Neutrophil (primary cell): ENCODE measurements around the gene CEP83.

Experiments used
- H3K27ac ChIP-seq: fragments of 200-600 bp; sonication (generic); 2 replicates; pipeline ENCODE4 v1.5.1; 2016; ENCODE audit warnings: mild to moderate bottlenecking, moderate library complexity
- H3K27me3 ChIP-seq: fragments of 200-600 bp; sonication (generic); 2 replicates; pipeline ENCODE4 v1.6.0; 2016; ENCODE audit warnings: mild to moderate bottlenecking
- H3K36me3 ChIP-seq: fragments of 200-600 bp; sonication (generic); 2 replicates; pipeline ENCODE4 v1.5.1; 2017
- H3K4me1 ChIP-seq, 2 experiments: fragments of 200-600 bp in 1 of 2; sonication (generic) in 1 of 2; 1 replicate in 1 of 2; 2 replicates in 1 of 2; pipeline versions ENCODE4 v1.5.1 to v1.6.1; 2013 to 2016; ENCODE audit warnings: low read depth in 1 of 2, low read length in 1 of 2, mild to moderate bottlenecking in 1 of 2, moderate library complexity in 1 of 2; ENCODE audit not compliant: control insufficient read depth in 1 of 2, insufficient read depth in 1 of 2
- H3K4me3 ChIP-seq, 2 experiments: fragments of 200-600 bp in 1 of 2; sonication (generic) in 1 of 2; 1 replicate in 1 of 2; 2 replicates in 1 of 2; pipeline ENCODE4 v1.5.1; 2013 to 2016; ENCODE audit warnings: low read depth in 1 of 2, low read length in 1 of 2, mild to moderate bottlenecking in 1 of 2, moderate library complexity in 1 of 2
- H3K9me3 ChIP-seq: fragments of 200-600 bp; sonication (generic); 2 replicates; pipeline ENCODE4 v1.5.1; 2016
- TF ChIP-seq, protein P1 (sequence below): fragments of 200-600 bp; sonication (generic); IDR thresholded peaks from 2 replicates; pipeline ENCODE4 v1.5.1; 2016; ENCODE audit warnings: antibody characterized with exemption

Gene CEP83

DNA sequence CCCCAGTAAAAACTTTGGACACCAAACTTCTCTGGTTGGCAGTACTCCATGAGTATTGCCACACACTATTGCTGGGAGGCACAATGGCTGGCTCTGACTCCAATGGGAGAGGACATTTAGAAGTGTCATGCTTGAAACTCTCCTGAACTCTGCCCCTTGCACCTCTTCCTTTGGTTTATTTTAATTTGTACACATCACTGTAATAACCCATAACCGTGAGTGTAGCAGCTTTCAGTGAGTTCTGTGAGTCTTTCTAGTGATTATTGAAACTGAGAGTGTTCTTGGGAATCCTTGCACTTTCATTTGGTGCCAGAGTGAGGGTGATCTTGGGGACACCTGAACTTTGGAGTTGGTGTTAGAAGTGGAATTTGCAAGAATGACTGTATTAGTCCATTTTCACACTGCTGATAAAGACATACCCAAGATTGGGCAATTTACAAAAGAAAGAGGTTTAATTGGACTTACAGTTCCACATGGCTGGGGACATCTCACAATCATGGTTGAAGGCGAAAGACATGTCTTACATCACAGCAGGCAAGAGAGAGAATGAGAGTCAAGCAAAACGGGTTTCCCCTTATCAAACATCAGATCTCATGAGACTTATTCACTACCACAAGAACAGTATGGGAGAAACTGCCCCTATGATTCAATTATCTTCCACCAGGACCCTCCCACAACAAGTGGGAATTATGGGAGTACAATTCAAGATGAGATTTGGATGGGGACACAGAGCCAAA lies 41.3 kb upstream of the CEP83 start:
- Histone ChIP-seq H3K9me3 (no peaks in the 10 kb centered on the region), H3K4me1 (no peaks in the 10 kb centered on the region), H3K27me3 (no peaks in the 10 kb centered on the region), H3K36me3 (no peaks in the 10 kb centered on the region), H3K4me3 (no peak overlapping the region), H3K27ac (no peak overlapping the region)
- TF ChIP-seq, protein P1, sequence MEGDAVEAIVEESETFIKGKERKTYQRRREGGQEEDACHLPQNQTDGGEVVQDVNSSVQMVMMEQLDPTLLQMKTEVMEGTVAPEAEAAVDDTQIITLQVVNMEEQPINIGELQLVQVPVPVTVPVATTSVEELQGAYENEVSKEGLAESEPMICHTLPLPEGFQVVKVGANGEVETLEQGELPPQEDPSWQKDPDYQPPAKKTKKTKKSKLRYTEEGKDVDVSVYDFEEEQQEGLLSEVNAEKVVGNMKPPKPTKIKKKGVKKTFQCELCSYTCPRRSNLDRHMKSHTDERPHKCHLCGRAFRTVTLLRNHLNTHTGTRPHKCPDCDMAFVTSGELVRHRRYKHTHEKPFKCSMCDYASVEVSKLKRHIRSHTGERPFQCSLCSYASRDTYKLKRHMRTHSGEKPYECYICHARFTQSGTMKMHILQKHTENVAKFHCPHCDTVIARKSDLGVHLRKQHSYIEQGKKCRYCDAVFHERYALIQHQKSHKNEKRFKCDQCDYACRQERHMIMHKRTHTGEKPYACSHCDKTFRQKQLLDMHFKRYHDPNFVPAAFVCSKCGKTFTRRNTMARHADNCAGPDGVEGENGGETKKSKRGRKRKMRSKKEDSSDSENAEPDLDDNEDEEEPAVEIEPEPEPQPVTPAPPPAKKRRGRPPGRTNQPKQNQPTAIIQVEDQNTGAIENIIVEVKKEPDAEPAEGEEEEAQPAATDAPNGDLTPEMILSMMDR = no peak

DNA sequence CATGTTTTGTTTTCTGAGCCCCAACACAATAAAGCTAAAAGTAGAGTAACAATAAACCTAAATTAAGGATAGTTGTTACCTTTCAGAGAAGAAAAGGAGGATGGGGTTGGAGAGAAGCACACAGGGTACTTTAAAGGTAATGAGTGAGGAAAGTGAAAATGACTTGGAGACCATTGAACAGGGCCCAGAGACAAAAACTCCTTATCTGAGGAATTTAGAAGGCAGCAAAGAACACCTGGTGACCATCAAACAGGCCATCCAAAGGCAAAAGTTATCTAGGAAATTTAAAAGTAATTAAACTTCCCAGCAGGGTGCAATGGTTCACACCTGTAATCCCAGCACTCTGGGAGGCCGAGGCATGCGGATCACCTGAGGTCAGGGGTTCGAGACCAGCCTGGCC lies 39.0 kb upstream of the CEP83 start:
- no peaks in the 10 kb centered on the region for H3K4me1 ChIP-seq
- H3K4me3 ChIP-seq = no peak overlapping the region
- TF ChIP-seq, protein P1 = no peak
- H3K9me3 ChIP-seq = no peaks in the 10 kb centered on the region
- H3K27me3 ChIP-seq = no peaks in the 10 kb centered on the region
- no peak overlapping the region for H3K27ac ChIP-seq
- no peaks in the 10 kb centered on the region for H3K36me3 ChIP-seq

GRCh38 chr12:94498073-94498472 lies 38.4 kb upstream of the CEP83 start:
- Histone ChIP-seq H3K4me1 (no peaks in the 10 kb centered on the region), H3K36me3 (no peaks in the 10 kb centered on the region)
- TF ChIP-seq, protein P1 = no peak

GRCh38 chr12:94495445-94496115 lies 35.9 kb upstream of the CEP83 start:
- H3K4me3 ChIP-seq = no peak overlapping the region
- H3K9me3 ChIP-seq = no peaks in the 10 kb centered on the region
- no peaks in the 10 kb centered on the region for H3K4me1 ChIP-seq
- H3K36me3 ChIP-seq = no peaks in the 10 kb centered on the region
- TF ChIP-seq, protein P1 = no peak
- no peaks in the 10 kb centered on the region for H3K27me3 ChIP-seq
- no peak overlapping the region for H3K27ac ChIP-seq

More at GRCh38 chr12:94498073-94498472, 38.4 kb upstream of the CEP83 start:
- H3K9me3 ChIP-seq = no peaks in the 10 kb centered on the region
- H3K27ac ChIP-seq = no peak overlapping the region
- H3K4me3 ChIP-seq = no peak overlapping the region
- no peaks in the 10 kb centered on the region for H3K27me3 ChIP-seq

GRCh38 chr12:94491489-94491888 lies 31.8 kb upstream of the CEP83 start:
- H3K4me3 ChIP-seq = no peak overlapping the region
- TF ChIP-seq, protein P1 = no peak
- H3K27me3 ChIP-seq = no peaks in the 10 kb centered on the region
- H3K27ac ChIP-seq = no peak overlapping the region
- no peaks in the 10 kb centered on the region for H3K9me3 ChIP-seq
- no peaks in the 10 kb centered on the region for H3K36me3 ChIP-seq
- no peaks in the 10 kb centered on the region for H3K4me1 ChIP-seq
